Heart left ventricle (tissue), 16 donors: ENCODE data around the gene PANK2. TPM values are rescaled to one million over a fixed set of nuclear protein-coding genes. Genes with fewer than 3 reads are reported as not detected.
A peak's percentile ranks its signal among the peaks of the same experiment; 100 is the strongest.

Experiments used
- ATAC-seq, 4 donors: fragments of 200-7000 bp; cut with Tn5 transposase; one replicate each; pipeline ENCODE4 v1.9.1; 2020 to 2022; ENCODE audit warnings: moderate library complexity in 4 of 4, mild to moderate bottlenecking in 3 of 4, moderate number of reproducible peaks in 1 of 4
- DNase-seq, 5 donors: peaks; one replicate each; pipeline ENCODE4 v3.0.0-alpha.2; 2020
- H3K27ac ChIP-seq, 12 donors: fragments of 200-600 bp; sonication (generic) in 4 of 12; one replicate each; pipeline versions ENCODE4 v1.5.0 to v1.8.0; 2016 to 2022; ENCODE audit warnings: mild to moderate bottlenecking in 2 of 12
- H3K27me3 ChIP-seq, 9 donors: fragments of 200-600 bp; sonication (generic) in 2 of 9; one replicate each; pipeline versions ENCODE4 v1.5.1 to v1.8.0; 2016 to 2022; ENCODE audit warnings: mild to moderate bottlenecking in 3 of 9
- H3K36me3 ChIP-seq, 9 donors: fragments of 200-600 bp; sonication (generic) in 2 of 9; one replicate each; pipeline versions ENCODE4 v1.5.0 to v1.8.0; 2018 to 2022; ENCODE audit warnings: mild to moderate bottlenecking in 2 of 9
- H3K4me1 ChIP-seq, 12 donors: fragments of 200-600 bp; sonication (generic) in 4 of 12; one replicate each; pipeline versions ENCODE4 v1.5.0 to v1.8.0; 2016 to 2022; ENCODE audit warnings: mild to moderate bottlenecking in 3 of 12
- H3K4me3 ChIP-seq, 12 donors: fragments of 200-600 bp; sonication (generic) in 4 of 12; one replicate each; pipeline versions ENCODE4 v1.5.0 to v1.8.0; 2017 to 2022; ENCODE audit warnings: mild to moderate bottlenecking in 9 of 12, moderate library complexity in 4 of 12
- H3K9me3 ChIP-seq, 12 donors: fragments of 200-600 bp; sonication (generic) in 4 of 12; one replicate each; pipeline versions ENCODE4 v1.5.0 to v1.8.0; 2016 to 2022; ENCODE audit warnings: mild to moderate bottlenecking in 1 of 12
- CTCF ChIP-seq, 12 donors: fragments of 200-600 bp; sonication (generic) in 4 of 12; IDR thresholded peaks; one replicate each; pipeline versions ENCODE4 v1.5.0 to v1.8.0; 2018 to 2022; ENCODE audit warnings: antibody characterized with exemption in 12 of 12, mild to moderate bottlenecking in 5 of 12
- POLR2A ChIP-seq, 2 donors: fragments of 450-650 bp; IDR thresholded peaks; one replicate each; pipeline ENCODE4 v1.6.1; 2017; ENCODE audit warnings: antibody characterized with exemption in 2 of 2, mild to moderate bottlenecking in 2 of 2, moderate library complexity in 2 of 2
- WGBS, 4 donors: extraction: QIAGEN DNeasy Blood & Tissue Kit in 2 of 4; methylation state at CpG; one replicate each; pipeline versions ENCODE4 v1.1.5 to v1.1.7; 2013 to 2018; 5-methylcytosine and 5-hydroxymethylcytosine counted together
- intact Hi-C, 10 donors: fragments of 100-400 bp; cut with DNase I; formaldehyde crosslinking; loops; one replicate each; pipeline versions ENCODE4 v1.11.1 to v1.14.2; 2022
- polyA plus RNA-seq, 2 donors: library from polyadenylated mRNA; stranded (reverse); fragments of 200-250 nt; gene quantifications; one replicate each; pipeline ENCODE4 v1.2.3, GENCODE V29; 2013
- total RNA-seq, 9 donors: library from RNA; depleted of rRNA in 2 of 9; stranded (reverse); fragments of >200 nt in 2 of 9; fragmentation: NEBNext Ultra II Directional in 3 of 9; extraction: Animal tissue kit (Norgen Biotek cat#: 25700) in 3 of 9; gene quantifications; one replicate each; pipeline versions ENCODE4 v1.1.0 to v1.2.4, GENCODE V29; 2016 to 2023
- donor health status: ischemic (EF 13 %, LVEDD 7.1; RV severe dilation, severe dysfunction).
- donor health status: healthy with polysubstance abuse.
- donor health status: DM: no; HTN: yes; CAD: no.
- donor health status: DM: no; HTN: no; CAD: no.
- donor health status: ischemic (EF 25% LVEDD 6.9; RV normal size, moderate dysfunction).
- donor health status: ischemic (EF 25% LVEDD 5.7; RV mildly dilated, moderate dysfunction).
- donor health status: healthy.
- donor health status: DM: yes; HTN: yes; CAD: no.
- donor health status: ischemic (EF 35%, LVEDD 5.7; RV mildly dilated, moderate dysfunction).
- donor health status: nonischemic (EF 11% LVEDD 7.7; RV severe dilation, severe dysfunction).
- donor health status: DM: yes; HTN: yes; CAD: no.
- donor health status: PGD.
- donor health status: ischemic (EF 29% LVEDD 5.4; RV normal size, mild dysfunction).
- donor health status: nonischemic (EF 23%, LVEDD 6.1; RV moderate dilation, normal function).

PANK2 gene
- total and polyA plus RNA-seq, 11 donors, result 13.9 to 28.9 (median 18.1) TPM

- TF ChIP-seq CTCF (IDR thresholded peaks at IDR 0.05) (no peak), POLR2A (IDR thresholded peaks at IDR 0.05) (no peak)
- Histone ChIP-seq H3K9me3 (no peaks in the 10 kb centered on the region), H3K36me3 (peaks cover 0 to 84% (median 79%) of the 10 kb centered on the region in 9 donors), H3K4me1 (peaks cover 0 to 45% (median 19%) of the 10 kb centered on the region in 12 donors), H3K27me3 (no peaks in the 10 kb centered on the region), H3K4me3 (no peak overlapping the region), H3K27ac (no peak overlapping the region)
- ATAC-seq, result no peak
- 86 to 94% (median 90%) methylated on average over 2 of the region's 2 CpGs for WGBS, 4 donors
- no peak for DNase-seq
- intact Hi-C loops, result no loop called here
Observed at GRCh38 chr20:3910853-3911252, 21.7 kb downstream of the PANK2 start.

DNA sequence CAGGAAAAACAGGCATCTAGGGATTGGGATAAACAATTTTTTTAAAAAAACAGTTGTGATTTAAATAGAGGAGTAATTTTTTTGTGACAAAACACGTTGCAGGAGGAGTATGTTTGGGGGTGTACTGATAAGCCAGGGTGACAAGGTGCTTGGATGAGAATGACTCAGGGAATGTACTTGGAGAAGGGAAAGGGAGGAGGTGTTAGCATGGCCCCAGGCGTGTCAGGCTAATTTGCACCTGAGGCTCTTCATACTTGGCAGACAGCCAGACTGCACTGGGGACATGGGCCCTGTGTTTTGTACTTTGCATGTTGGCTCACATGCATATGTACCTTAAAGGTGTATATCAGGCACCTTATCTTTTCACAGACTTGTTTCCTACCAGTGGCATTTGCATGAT, 22.8 kb downstream of the PANK2 start:
- Histone ChIP-seq H3K4me3 (no peak overlapping the region), H3K27me3 (no peaks in the 10 kb centered on the region), H3K4me1 (peaks cover 0 to 50% (median 27%) of the 10 kb centered on the region in 12 donors), H3K27ac (no peak overlapping the region), H3K9me3 (no peaks in the 10 kb centered on the region), H3K36me3 (peaks cover 0 to 95% (median 81%) of the 10 kb centered on the region in 9 donors)
- 43 to 59% (median 51%) methylated on average over 2 of the region's 2 CpGs for WGBS, 4 donors
- TF ChIP-seq CTCF (IDR thresholded peaks at IDR 0.05) (no peak), POLR2A (IDR thresholded peaks at IDR 0.05) (no peak)
- DNase-seq (peak in 1 of 5 donors; percentile 47), ATAC-seq (peak in 3 of 4 donors; percentile 23 to 47 (median 40))
- intact Hi-C loops, result no loop called here

DNA sequence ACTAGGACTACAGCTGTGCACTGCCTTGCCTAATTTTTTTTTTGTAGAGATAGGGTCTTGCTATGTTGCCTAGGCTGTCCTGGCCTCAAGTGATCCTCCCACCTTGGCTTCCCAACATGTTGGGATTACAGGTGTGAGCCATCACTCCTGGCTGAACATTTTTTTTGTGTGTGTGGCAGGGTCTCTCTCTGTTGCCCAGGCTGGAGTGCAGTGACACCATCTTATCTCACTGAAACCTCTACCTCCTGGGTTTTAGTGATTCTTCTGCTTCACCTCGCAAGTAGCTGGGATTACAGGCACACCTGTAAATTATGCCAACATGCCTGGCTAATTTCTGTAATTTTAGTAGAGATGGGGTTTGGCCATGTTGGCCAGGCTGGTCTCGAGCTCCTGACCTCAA, 25.3 kb downstream of the PANK2 start:
- Histone ChIP-seq H3K27me3 (no peaks in the 10 kb centered on the region), H3K4me1 (peaks cover 0 to 31% (median 16%) of the 10 kb centered on the region in 12 donors)
- DNase-seq, result no peak

DNA sequence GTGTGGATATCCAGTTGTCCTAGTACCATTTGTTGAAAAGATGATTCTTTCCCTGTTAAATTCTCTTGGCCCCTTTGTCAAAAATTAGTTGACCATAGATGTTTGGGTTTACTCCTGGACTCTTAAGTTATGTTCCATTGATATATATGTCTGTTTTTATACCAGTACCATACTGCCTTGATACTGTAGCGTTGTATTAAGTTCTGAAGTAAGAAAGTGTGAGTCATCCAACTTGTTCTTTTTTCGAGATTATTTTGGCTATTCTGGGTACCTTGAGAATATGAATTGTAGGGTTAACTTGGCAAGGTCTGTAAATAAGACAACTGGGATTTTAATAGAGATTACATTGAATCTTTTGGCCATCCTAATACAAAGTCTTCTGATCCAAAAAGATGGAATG, 26.5 kb downstream of the PANK2 start:
- H3K4me1 ChIP-seq, result peaks cover 0 to 31% (median 15%) of the 10 kb centered on the region in 12 donors
- TF ChIP-seq POLR2A (IDR thresholded peaks at IDR 0.05) (no peak), CTCF (IDR thresholded peaks at IDR 0.05) (no peak)
- peaks cover 0 to 100% (median 84%) of the 10 kb centered on the region in 9 donors for H3K36me3 ChIP-seq
- DNase-seq, result no peak
- 66 to 82% (median 72%) methylated on average over 2 of the region's 2 CpGs for WGBS, 4 donors
- intact Hi-C loops, result no loop called here
- ATAC-seq, result no peak
- no peak overlapping the region for H3K27ac ChIP-seq
- H3K9me3 ChIP-seq, result no peaks in the 10 kb centered on the region
- no peaks in the 10 kb centered on the region for H3K27me3 ChIP-seq
- H3K4me3 ChIP-seq, result no peak overlapping the region

More for the DNA sequence above, 25.3 kb downstream of the PANK2 start:
- ATAC-seq, result no peak
- TF ChIP-seq POLR2A (IDR thresholded peaks at IDR 0.05) (no peak), CTCF (IDR thresholded peaks at IDR 0.05) (no peak)
- Histone ChIP-seq H3K9me3 (no peaks in the 10 kb centered on the region), H3K27ac (no peak overlapping the region), H3K36me3 (peaks cover 0 to 100% (median 84%) of the 10 kb centered on the region in 9 donors), H3K4me3 (no peak overlapping the region)
- intact Hi-C loops, result no loop called here
- WGBS, 4 donors, result 88 to 99% (median 95%) methylated on average over 2 of the region's 2 CpGs
